SK-N-SH (cell line): ENCODE measurements around the gene PTPRB. TPM values are rescaled to one million over a fixed set of nuclear protein-coding genes. Genes with fewer than 3 reads are reported as not detected.

Experiments
- CTCF ChIA-PET: fragments of 300-600, 350-600 bp; formaldehyde crosslinking; extraction: SDS; loops from one replicate; lab custom pipeline; 2021; lab: Yijun Ruan, JAX
- POLR2A ChIA-PET: fragments of 350-600 bp; sonication (Branson Sonifier 250); formaldehyde crosslinking; extraction: SDS; loops from one replicate; lab custom pipeline; 2020; ENCODE audit warnings: antibody characterized with exemption, inconsistent platforms; lab: Yijun Ruan, JAX
- DNase-seq: peaks from one replicate; pipeline ENCODE4 v3.0.0; 2012
- H2AFZ ChIP-seq: fragments of 200-600 bp; sonication (generic); 2 replicates; pipeline ENCODE4 v1.8.1; 2016; ENCODE audit warnings: antibody characterized with exemption, mild to moderate bottlenecking, low read depth
- H3F3A ChIP-seq: fragments of 200-600 bp; sonication (generic); replicated peaks from 2 replicates; pipeline ENCODE3; 2016; ENCODE audit warnings: antibody characterized with exemption, mild to moderate bottlenecking; ENCODE audit not compliant: insufficient read depth
- H3K27ac ChIP-seq, 2 experiments: fragments of 200-500 bp in 1 of 2; fragments of 200-600 bp in 1 of 2; sonication (Bioruptor generic) in 1 of 2; sonication (generic), shearing (Covaris generic) in 1 of 2; 2 replicates each; pipeline versions ENCODE4 v1.5.1 to v1.6.1; 2014 to 2016; ENCODE audit warnings: low read depth in 2 of 2, inconsistent platforms in 1 of 2, low read length in 1 of 2, mild to moderate bottlenecking in 1 of 2, mixed read lengths in 1 of 2
- H3K27me3 ChIP-seq: fragments of 200-600 bp; sonication (generic), shearing (Covaris generic); 2 replicates; pipeline ENCODE4 v1.6.1; 2016; ENCODE audit warnings: mixed run types; ENCODE audit not compliant: insufficient read depth
- H3K36me3 ChIP-seq, 2 experiments: fragments of 200-500 bp in 1 of 2; fragments of 200-600 bp in 1 of 2; sonication (Bioruptor generic) in 1 of 2; sonication (generic) in 1 of 2; replicated peaks in 1 of 2; 2 replicates each; pipeline versions ENCODE3 to v1.5.1; 2014 to 2016; ENCODE audit warnings: low read length in 1 of 2, mild to moderate bottlenecking in 1 of 2; ENCODE audit not compliant: insufficient read depth in 2 of 2, control insufficient read depth in 1 of 2
- H3K4me1 ChIP-seq, 2 experiments: fragments of 200-500 bp in 1 of 2; fragments of 200-600 bp in 1 of 2; sonication (Bioruptor generic) in 1 of 2; sonication (generic), shearing (Covaris generic) in 1 of 2; 2 replicates each; pipeline versions ENCODE4 v1.5.1 to v1.6.1; 2014 to 2016; ENCODE audit warnings: low read depth in 1 of 2, low read length in 1 of 2, mixed run types in 1 of 2; ENCODE audit not compliant: insufficient read depth in 2 of 2, control insufficient read depth in 1 of 2
- H3K4me2 ChIP-seq: fragments of 200-600 bp; sonication (generic), shearing (Covaris generic); 2 replicates; pipeline ENCODE4 v1.6.1; 2017; ENCODE audit warnings: mixed run types
- H3K4me3 ChIP-seq, 2 experiments: fragments of 200-500 bp in 1 of 2; fragments of 200-600 bp in 1 of 2; sonication (Bioruptor generic) in 1 of 2; sonication (generic), shearing (Covaris generic) in 1 of 2; 2 replicates each; pipeline versions ENCODE4 v1.5.1 to v1.8.1; 2014 to 2016; ENCODE audit warnings: low read depth in 2 of 2, inconsistent platforms in 1 of 2, low read length in 1 of 2, mild to moderate bottlenecking in 1 of 2, mixed read lengths in 1 of 2, moderate library complexity in 1 of 2
- H3K79me2 ChIP-seq: fragments of 200-600 bp; sonication (generic); 2 replicates; pipeline ENCODE4 v1.8.1; 2017; ENCODE audit warnings: mild to moderate bottlenecking; ENCODE audit not compliant: insufficient read depth
- H3K9ac ChIP-seq: fragments of 200-600 bp; sonication (generic); 2 replicates; pipeline ENCODE4 v1.6.1; 2017; ENCODE audit warnings: mixed run types
- H3K9me2 ChIP-seq: fragments of 200-600 bp; sonication (generic); 2 replicates; pipeline ENCODE4 v1.6.1; 2017; ENCODE audit warnings: mixed run types
- H3K9me3 ChIP-seq: fragments of 200-600 bp; sonication (generic); 2 replicates; pipeline ENCODE4 v1.6.1; 2017; ENCODE audit warnings: mixed run types, mild to moderate bottlenecking, moderate library complexity
- H4K20me1 ChIP-seq: fragments of 200-600 bp; sonication (generic); 2 replicates; pipeline ENCODE4 v1.6.1; 2017; ENCODE audit warnings: mild to moderate bottlenecking, mixed run types; ENCODE audit not compliant: insufficient read depth
- CHD2 ChIP-seq: fragments of 150-350 bp; IDR thresholded peaks from 2 replicates; pipeline ENCODE4 v1.6.1; 2018; ENCODE audit warnings: low read length; ENCODE audit not compliant: partially characterized antibody
- CTCF ChIP-seq: fragments of 200-600 bp; sonication (generic); IDR thresholded peaks from 2 replicates; pipeline ENCODE4 v1.6.1; 2017; ENCODE audit warnings: antibody characterized with exemption, mild to moderate bottlenecking, moderate library complexity
- ELF1 ChIP-seq: IDR thresholded peaks from 2 replicates; pipeline ENCODE4 v1.4.0; 2012
- EP300 ChIP-seq, 2 experiments: IDR thresholded peaks; 2 replicates each; pipeline versions ENCODE4 v1.4.0 to v1.6.1; 2012; ENCODE audit warnings: borderline replicate concordance in 1 of 2, low read depth in 1 of 2, low read length in 1 of 2
- EZH2phosphoT487 ChIP-seq: fragments of 200-600 bp; sonication (generic); IDR thresholded peaks from 2 replicates; pipeline ENCODE4 v1.6.1; 2017; ENCODE audit warnings: low read depth, mixed run types, mild to moderate bottlenecking, antibody characterized with exemption, moderate library complexity, borderline replicate concordance
- FOXM1 ChIP-seq: IDR thresholded peaks from 2 replicates; pipeline ENCODE4 v1.4.0; 2012; ENCODE audit warnings: low read depth, mild to moderate bottlenecking
- GABPA ChIP-seq: IDR thresholded peaks from 2 replicates; pipeline ENCODE4 v1.4.0; 2012; ENCODE audit warnings: low read depth, mild to moderate bottlenecking
- JUND ChIP-seq: IDR thresholded peaks from 2 replicates; pipeline ENCODE4 v1.4.0; 2012
- MEF2A ChIP-seq: IDR thresholded peaks from 2 replicates; pipeline ENCODE4 v1.4.0; 2012; ENCODE audit warnings: low read depth, borderline replicate concordance
- NFIC ChIP-seq: IDR thresholded peaks from 2 replicates; pipeline ENCODE4 v1.4.0; 2012; ENCODE audit warnings: borderline replicate concordance
- NRF1 ChIP-seq: IDR thresholded peaks from 2 replicates; pipeline ENCODE4 v1.6.1; 2012; ENCODE audit warnings: low read depth, mild to moderate bottlenecking, low read length
- PBX3 ChIP-seq: IDR thresholded peaks from 2 replicates; pipeline ENCODE4; 2012
- POLR2AphosphoS5 ChIP-seq: IDR thresholded peaks from 2 replicates; pipeline ENCODE4 v1.6.1; 2012; ENCODE audit warnings: low read depth, low read length
- REST ChIP-seq: IDR thresholded peaks from 2 replicates; pipeline ENCODE4 v1.6.1; 2012; ENCODE audit warnings: mild to moderate bottlenecking, low read depth, low read length, moderate library complexity
- RFX5 ChIP-seq: IDR thresholded peaks from 2 replicates; pipeline ENCODE4 v1.6.1; 2012; ENCODE audit warnings: mild to moderate bottlenecking, improper control_type of control experiment, low read length
- SIN3A ChIP-seq: IDR thresholded peaks from 2 replicates; pipeline ENCODE4 v1.6.1; 2012; ENCODE audit warnings: low read depth, mild to moderate bottlenecking, low read length, moderate library complexity, borderline replicate concordance
- SMC3 ChIP-seq: IDR thresholded peaks from 2 replicates; pipeline ENCODE4 v1.6.1; 2012; ENCODE audit warnings: low read depth, low read length, improper control_type of control experiment
- TCF12 ChIP-seq: IDR thresholded peaks from 2 replicates; pipeline ENCODE4 v1.4.0; 2012
- WGBS: methylation state at CpG from one replicate; pipeline ENCODE4 v1.1.6; 2017; ENCODE audit warnings: low lambda C conversion rate; 5-methylcytosine and 5-hydroxymethylcytosine counted together
- polyA plus RNA-seq, 3 experiments: library from polyadenylated mRNA; depleted of rRNA; stranded (reverse); fragments of >200 nt; gene quantifications; 2 replicates each; pipeline ENCODE4 v1.2.3, GENCODE V29; 2012
- TF ChIP-seq, protein P1 (sequence below): IDR thresholded peaks from 2 replicates; pipeline ENCODE4 v1.4.0; 2012; ENCODE audit warnings: low read depth

The PTPRB gene
- polyA plus RNA-seq, 1 of the 3 experiments (the other 2 are of a cell fraction): 1.1 TPM

- Histone ChIP-seq H3K4me1 (no peaks in the 10 kb centered on the region), H3K9me2 (no peaks in the 10 kb centered on the region)
- TF ChIP-seq PBX3 (no peak), EP300 (IDR thresholded peaks at IDR 0.05; ENCODE audit: borderline replicate concordance in 1 of 2, low read depth in 1 of 2, low read length in 1 of 2) (no peak), NRF1 (no peak), RFX5 (no peak), ELF1 (no peak), POLR2AphosphoS5 (no peak), SMC3 (no peak), MEF2A (no peak), JUND (no peak), CTCF (no peak), CHD2 (no peak), SIN3A (no peak), TCF12 (no peak), GABPA (no peak), NFIC (no peak), EZH2phosphoT487 (no peak), FOXM1 (no peak), REST (no peak)
- TF ChIP-seq, protein P1, sequence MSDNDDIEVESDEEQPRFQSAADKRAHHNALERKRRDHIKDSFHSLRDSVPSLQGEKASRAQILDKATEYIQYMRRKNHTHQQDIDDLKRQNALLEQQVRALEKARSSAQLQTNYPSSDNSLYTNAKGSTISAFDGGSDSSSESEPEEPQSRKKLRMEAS: no peak
- TF ChIP-seq, all 33 proteins: peak for 0
- H4K20me1 ChIP-seq: no peaks in the 10 kb centered on the region
- H3F3A ChIP-seq: no peaks in the 10 kb centered on the region
- no peak overlapping the region for H3K4me2 ChIP-seq
- H3K27ac ChIP-seq: no peak overlapping the region
- 90% methylated on average over 5 of the region's 5 CpGs for WGBS
- H3K36me3 ChIP-seq: no peaks in the 10 kb centered on the region
- POLR2A ChIA-PET: no interaction called here
- no peak for DNase-seq
- no peaks in the 10 kb centered on the region for H3K9me3 ChIP-seq
- no peak overlapping the region for H2AFZ ChIP-seq
- CTCF ChIA-PET: no interaction called here
- H3K9ac ChIP-seq: no peak overlapping the region
- no peaks in the 10 kb centered on the region for H3K79me2 ChIP-seq
- H3K4me3 ChIP-seq: no peak overlapping the region
- no peaks in the 10 kb centered on the region for H3K27me3 ChIP-seq
Observed at GRCh38 chr12:70627677-70628076, 9.6 kb downstream of the PTPRB start.
